Mesendoderm (in vitro differentiated cells): ENCODE measurements around the gene ZCCHC7.

Experiments
- DNase-seq: peaks from one replicate; pipeline ENCODE4 v3.0.0; 2013
- H2AK5ac ChIP-seq: 2 replicates; pipeline ENCODE4 v1.6.1; 2013; ENCODE audit warnings: low read length, inconsistent platforms
- H2BK120ac ChIP-seq: 2 replicates; pipeline ENCODE4 v1.6.1; 2013; ENCODE audit warnings: low read depth, mild to moderate bottlenecking, low read length, moderate library complexity, mixed read lengths
- H2BK15ac ChIP-seq: replicated peaks from 2 replicates; pipeline ENCODE4 v1.6.1; 2013; ENCODE audit warnings: low read depth, mild to moderate bottlenecking, moderate library complexity
- H2BK5ac ChIP-seq: 2 replicates; pipeline ENCODE4 v1.6.1; 2013; ENCODE audit warnings: low read length, inconsistent platforms
- H3K18ac ChIP-seq: 2 replicates; pipeline ENCODE4 v1.6.1; 2013; ENCODE audit warnings: mild to moderate bottlenecking, low read length, mixed read lengths
- H3K23ac ChIP-seq: one replicate; pipeline ENCODE4 v1.6.1; 2013; ENCODE audit warnings: low read length
- H3K27ac ChIP-seq: 2 replicates; pipeline ENCODE4 v1.5.1; 2013; ENCODE audit warnings: low read depth, mild to moderate bottlenecking, inconsistent platforms, low read length, moderate library complexity
- H3K27me3 ChIP-seq: 2 replicates; pipeline ENCODE4 v1.6.1; 2013; ENCODE audit warnings: low read length, control low read depth, mild to moderate bottlenecking, inconsistent platforms; ENCODE audit not compliant: insufficient read depth, poor library complexity
- H3K36me3 ChIP-seq: 2 replicates; pipeline ENCODE4 v1.6.1; 2013; ENCODE audit warnings: low read length, inconsistent platforms; ENCODE audit not compliant: control insufficient read depth, insufficient read depth
- H3K4ac ChIP-seq: one replicate; pipeline ENCODE4 v1.6.1; 2013; ENCODE audit warnings: low read depth, mild to moderate bottlenecking, low read length, moderate library complexity
- H3K4me1 ChIP-seq: 2 replicates; pipeline ENCODE4 v1.6.1; 2013; ENCODE audit warnings: low read depth, low read length, inconsistent platforms; ENCODE audit not compliant: control insufficient read depth
- H3K4me2 ChIP-seq: 2 replicates; pipeline ENCODE4 v1.6.1; 2013; ENCODE audit warnings: low read length
- H3K4me3 ChIP-seq: 2 replicates; pipeline ENCODE4 v1.5.1; 2013; ENCODE audit warnings: mild to moderate bottlenecking, low read length
- H3K56ac ChIP-seq: one replicate; pipeline ENCODE4 v1.6.1; 2013; ENCODE audit warnings: low read length
- H3K79me1 ChIP-seq: 2 replicates; pipeline ENCODE4 v1.6.1; 2013; ENCODE audit warnings: low read length, inconsistent platforms
- H3K79me2 ChIP-seq: 2 replicates; pipeline ENCODE4 v1.6.1; 2013; ENCODE audit warnings: mild to moderate bottlenecking, low read length; ENCODE audit not compliant: control insufficient read depth, insufficient read depth
- H3K9ac ChIP-seq: 2 replicates; pipeline ENCODE4 v1.6.1; 2013; ENCODE audit warnings: low read length, inconsistent platforms
- H4K5ac ChIP-seq: one replicate; pipeline ENCODE4 v1.6.1; 2013; ENCODE audit warnings: low read length
- H4K8ac ChIP-seq: one replicate; pipeline ENCODE4 v1.6.1; 2013; ENCODE audit warnings: low read depth, mild to moderate bottlenecking, control low read depth, low read length, moderate library complexity
- WGBS: extraction: QIAGEN DNeasy Blood & Tissue Kit; methylation state at CpG from one replicate; pipeline ENCODE4 v1.1.7; 2013; ENCODE audit warnings: low lambda C conversion rate, missing lambda C conversion rate; ENCODE audit not compliant: insufficient coverage; ENCODE audit errors: extremely low coverage; 5-methylcytosine and 5-hydroxymethylcytosine counted together

The ZCCHC7 gene

GRCh38 chr9:37229882-37230482 lies 109.6 kb downstream of the ZCCHC7 start:
- Histone ChIP-seq H3K36me3 (no peaks in the 10 kb centered on the region), H4K5ac (no peak overlapping the region), H2BK5ac (no peak overlapping the region), H4K8ac (no peak overlapping the region), H3K4me1 (no peaks in the 10 kb centered on the region), H3K27me3 (no peaks in the 10 kb centered on the region), H3K79me2 (no peaks in the 10 kb centered on the region), H3K4ac (no peak overlapping the region), H3K4me2 (no peak overlapping the region), H2BK15ac (no peak overlapping the region), H2BK120ac (no peak overlapping the region), H3K79me1 (no peaks in the 10 kb centered on the region), H3K9ac (no peak overlapping the region), H3K27ac (no peak overlapping the region), H3K23ac (no peak overlapping the region), H3K4me3 (no peak overlapping the region), H3K56ac (no peak overlapping the region), H2AK5ac (no peak overlapping the region), H3K18ac (no peak overlapping the region)
- WGBS = no CpG with 5 or more reads among the region's 4 CpGs
- no peak for DNase-seq

- Histone ChIP-seq H2BK120ac (no peak overlapping the region), H3K9ac (no peak overlapping the region), H4K8ac (no peak overlapping the region), H3K79me2 (no peaks in the 10 kb centered on the region), H3K18ac (no peak overlapping the region), H3K4me3 (no peak overlapping the region), H3K4me1 (no peaks in the 10 kb centered on the region), H3K4me2 (no peak overlapping the region), H3K27me3 (no peaks in the 10 kb centered on the region), H4K5ac (no peak overlapping the region), H3K79me1 (no peaks in the 10 kb centered on the region), H3K27ac (no peak overlapping the region), H3K36me3 (no peaks in the 10 kb centered on the region), H3K23ac (no peak overlapping the region), H3K4ac (no peak overlapping the region), H2BK5ac (no peak overlapping the region), H2AK5ac (no peak overlapping the region), H3K56ac (no peak overlapping the region), H2BK15ac (no peak overlapping the region)
- no CpG with 5 or more reads among the region's 2 CpGs for WGBS
- DNase-seq = no peak
These were observed 116.4 kb downstream of the ZCCHC7 start for GRCh38 chr9:37236822-37237221.

GRCh38 chr9:37238122-37238521 lies 117.7 kb downstream of the ZCCHC7 start:
- Histone ChIP-seq H3K27me3 (no peaks in the 10 kb centered on the region), H4K8ac (no peak overlapping the region), H3K4ac (no peak overlapping the region), H2BK15ac (no peak overlapping the region), H3K27ac (no peak overlapping the region), H3K79me2 (no peaks in the 10 kb centered on the region), H3K36me3 (no peaks in the 10 kb centered on the region), H3K4me2 (no peak overlapping the region), H3K23ac (no peak overlapping the region), H3K9ac (no peak overlapping the region), H3K4me3 (no peak overlapping the region), H3K79me1 (no peaks in the 10 kb centered on the region), H3K18ac (no peak overlapping the region), H3K56ac (no peak overlapping the region), H2BK5ac (no peak overlapping the region), H3K4me1 (no peaks in the 10 kb centered on the region), H2BK120ac (no peak overlapping the region), H4K5ac (no peak overlapping the region), H2AK5ac (no peak overlapping the region)
- no peak for DNase-seq

GRCh38 chr9:37239224-37239859 lies 119.0 kb downstream of the ZCCHC7 start:
- no peak overlapping the region for H3K4ac ChIP-seq
- no peak overlapping the region for H2BK15ac ChIP-seq
- H3K18ac ChIP-seq = no peak overlapping the region
- H2BK5ac ChIP-seq = no peak overlapping the region
- no CpG with 5 or more reads among the region's 4 CpGs for WGBS
- H3K27ac ChIP-seq = no peak overlapping the region
- no peak overlapping the region for H4K8ac ChIP-seq
- no peaks in the 10 kb centered on the region for H3K27me3 ChIP-seq
- no peak overlapping the region for H4K5ac ChIP-seq
- H3K36me3 ChIP-seq = no peaks in the 10 kb centered on the region
- H3K4me3 ChIP-seq = no peak overlapping the region
- H2BK120ac ChIP-seq = no peak overlapping the region
- no peak overlapping the region for H3K23ac ChIP-seq
- H3K9ac ChIP-seq = no peak overlapping the region
- no peak overlapping the region for H2AK5ac ChIP-seq
- no peak overlapping the region for H3K56ac ChIP-seq
- no peak overlapping the region for H3K4me2 ChIP-seq
- H3K79me1 ChIP-seq = no peaks in the 10 kb centered on the region
- no peaks in the 10 kb centered on the region for H3K4me1 ChIP-seq
- no peaks in the 10 kb centered on the region for H3K79me2 ChIP-seq
- no peak for DNase-seq

GRCh38 chr9:37239921-37240320 lies 119.5 kb downstream of the ZCCHC7 start:
- Histone ChIP-seq H3K23ac (no peak overlapping the region), H2BK5ac (no peak overlapping the region), H4K8ac (no peak overlapping the region), H3K4me1 (no peaks in the 10 kb centered on the region), H3K4ac (no peak overlapping the region), H3K79me1 (no peaks in the 10 kb centered on the region), H3K56ac (no peak overlapping the region), H3K18ac (no peak overlapping the region), H3K9ac (no peak overlapping the region), H2BK15ac (no peak overlapping the region), H3K4me2 (no peak overlapping the region), H3K27me3 (no peaks in the 10 kb centered on the region), H3K79me2 (no peaks in the 10 kb centered on the region), H3K27ac (no peak overlapping the region), H4K5ac (no peak overlapping the region), H2AK5ac (no peak overlapping the region), H3K36me3 (no peaks in the 10 kb centered on the region), H2BK120ac (no peak overlapping the region), H3K4me3 (no peak overlapping the region)
- DNase-seq = no peak
- WGBS = no CpG with 5 or more reads among the region's 2 CpGs

- Histone ChIP-seq H4K8ac (no peak overlapping the region), H3K79me1 (no peaks in the 10 kb centered on the region), H2BK5ac (no peak overlapping the region), H2BK120ac (no peak overlapping the region), H3K56ac (no peak overlapping the region), H3K23ac (no peak overlapping the region), H3K36me3 (no peaks in the 10 kb centered on the region), H3K4me1 (no peaks in the 10 kb centered on the region), H3K9ac (no peak overlapping the region), H2BK15ac (no peak overlapping the region), H3K79me2 (no peaks in the 10 kb centered on the region), H3K4me2 (no peak overlapping the region), H3K4me3 (no peak overlapping the region), H4K5ac (no peak overlapping the region), H3K27me3 (no peaks in the 10 kb centered on the region), H2AK5ac (no peak overlapping the region), H3K4ac (no peak overlapping the region), H3K18ac (no peak overlapping the region), H3K27ac (no peak overlapping the region)
- DNase-seq = no peak
- WGBS = no CpG with 5 or more reads among the region's 1 CpG
These were observed 121.0 kb downstream of the ZCCHC7 start for GRCh38 chr9:37241340-37241739.
